ENCODE results near the gene ZNF536.

ZNF536 gene

DNA sequence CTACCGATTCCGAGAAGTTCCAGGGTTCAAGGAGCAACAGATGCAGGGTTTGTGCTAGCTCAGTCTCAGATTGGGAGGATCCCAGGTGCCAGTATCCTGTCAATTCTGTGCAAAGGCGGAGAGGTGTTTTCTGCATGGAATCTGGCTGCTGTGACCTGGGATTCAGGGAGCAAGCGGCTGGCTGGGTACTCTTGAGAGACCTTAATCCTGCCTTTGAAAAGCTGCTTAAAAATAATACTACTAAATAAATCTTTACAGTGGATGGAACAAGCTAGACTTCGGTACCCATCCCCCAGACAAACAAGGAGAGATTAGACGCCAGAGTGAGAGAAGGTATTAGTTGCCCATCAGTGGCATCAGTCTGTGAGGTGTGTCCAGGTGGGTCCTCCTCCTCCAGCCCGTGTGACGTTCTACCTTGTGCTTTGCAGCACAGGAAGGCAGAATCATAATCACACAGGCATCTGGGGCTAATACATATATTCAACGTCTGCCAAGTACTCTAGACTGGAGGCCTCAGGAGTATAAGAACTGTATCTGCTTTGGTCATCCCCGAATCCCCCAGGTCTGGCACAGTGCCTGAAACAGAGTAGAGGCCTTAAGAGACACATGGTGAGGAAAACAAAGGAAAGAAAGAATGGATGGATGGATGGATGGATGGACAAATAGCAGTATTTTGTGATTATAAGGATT is 230.6 kb downstream of the ZNF536 start:
- no peak overlapping the region for H3K4me3 ChIP-seq (ENCODE audit: low read depth, low read length)
- TF ChIP-seq, protein P1, sequence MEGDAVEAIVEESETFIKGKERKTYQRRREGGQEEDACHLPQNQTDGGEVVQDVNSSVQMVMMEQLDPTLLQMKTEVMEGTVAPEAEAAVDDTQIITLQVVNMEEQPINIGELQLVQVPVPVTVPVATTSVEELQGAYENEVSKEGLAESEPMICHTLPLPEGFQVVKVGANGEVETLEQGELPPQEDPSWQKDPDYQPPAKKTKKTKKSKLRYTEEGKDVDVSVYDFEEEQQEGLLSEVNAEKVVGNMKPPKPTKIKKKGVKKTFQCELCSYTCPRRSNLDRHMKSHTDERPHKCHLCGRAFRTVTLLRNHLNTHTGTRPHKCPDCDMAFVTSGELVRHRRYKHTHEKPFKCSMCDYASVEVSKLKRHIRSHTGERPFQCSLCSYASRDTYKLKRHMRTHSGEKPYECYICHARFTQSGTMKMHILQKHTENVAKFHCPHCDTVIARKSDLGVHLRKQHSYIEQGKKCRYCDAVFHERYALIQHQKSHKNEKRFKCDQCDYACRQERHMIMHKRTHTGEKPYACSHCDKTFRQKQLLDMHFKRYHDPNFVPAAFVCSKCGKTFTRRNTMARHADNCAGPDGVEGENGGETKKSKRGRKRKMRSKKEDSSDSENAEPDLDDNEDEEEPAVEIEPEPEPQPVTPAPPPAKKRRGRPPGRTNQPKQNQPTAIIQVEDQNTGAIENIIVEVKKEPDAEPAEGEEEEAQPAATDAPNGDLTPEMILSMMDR (conservative IDR thresholded peaks at IDR 0.05; ENCODE audit: low read depth, low read length), result no peak
- no peak for DNase-seq (ENCODE audit: low read depth)

DNA sequence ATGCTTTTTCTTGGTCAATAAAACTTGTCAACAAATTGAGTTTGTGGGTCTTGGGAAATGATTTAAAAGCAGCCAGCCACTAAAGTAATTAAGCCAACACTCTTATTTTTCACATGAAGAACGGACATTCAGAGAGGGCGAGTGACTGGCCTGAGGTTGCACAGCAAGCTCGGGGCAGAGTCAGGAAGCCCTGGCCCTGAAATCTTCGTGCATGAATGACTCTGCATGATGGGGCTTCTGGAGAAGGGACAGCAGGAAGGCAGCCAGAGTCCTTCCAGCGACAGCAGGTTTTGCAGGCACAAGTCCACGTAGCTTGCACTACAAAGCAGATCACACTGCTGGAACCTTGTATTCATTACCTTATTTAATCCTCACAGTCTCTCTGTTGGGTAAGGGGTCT is 232.5 kb downstream of the ZNF536 start:
- TF ChIP-seq, protein P1 (conservative IDR thresholded peaks at IDR 0.05; ENCODE audit: low read depth, low read length), result no peak
- no peak for DNase-seq (ENCODE audit: low read depth)
- H3K4me3 ChIP-seq (ENCODE audit: low read depth, low read length), result no peak overlapping the region

DNA sequence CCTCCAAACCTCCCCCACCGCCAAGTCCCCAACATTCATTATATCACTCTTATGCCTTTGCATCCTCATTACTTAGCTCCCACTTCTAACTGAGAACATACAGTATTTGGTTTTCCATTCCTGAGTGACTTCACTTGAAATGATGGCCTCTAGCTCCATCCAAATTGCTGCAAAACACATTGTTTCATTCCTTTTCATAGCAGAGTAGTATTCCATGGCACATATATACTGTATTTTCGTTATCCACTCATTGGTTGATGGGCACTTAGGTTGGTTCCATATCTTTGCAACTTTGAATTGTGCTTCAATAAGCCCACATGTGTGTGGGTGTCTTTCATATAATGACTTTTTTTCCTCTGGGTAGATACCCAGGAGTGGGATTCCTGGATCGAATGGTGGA is 233.1 kb downstream of the ZNF536 start:
- H3K4me3 ChIP-seq (ENCODE audit: low read depth, low read length), result no peak overlapping the region
- TF ChIP-seq, protein P1 (conservative IDR thresholded peaks at IDR 0.05; ENCODE audit: low read depth, low read length), result no peak
- no peak for DNase-seq (ENCODE audit: low read depth)

DNA sequence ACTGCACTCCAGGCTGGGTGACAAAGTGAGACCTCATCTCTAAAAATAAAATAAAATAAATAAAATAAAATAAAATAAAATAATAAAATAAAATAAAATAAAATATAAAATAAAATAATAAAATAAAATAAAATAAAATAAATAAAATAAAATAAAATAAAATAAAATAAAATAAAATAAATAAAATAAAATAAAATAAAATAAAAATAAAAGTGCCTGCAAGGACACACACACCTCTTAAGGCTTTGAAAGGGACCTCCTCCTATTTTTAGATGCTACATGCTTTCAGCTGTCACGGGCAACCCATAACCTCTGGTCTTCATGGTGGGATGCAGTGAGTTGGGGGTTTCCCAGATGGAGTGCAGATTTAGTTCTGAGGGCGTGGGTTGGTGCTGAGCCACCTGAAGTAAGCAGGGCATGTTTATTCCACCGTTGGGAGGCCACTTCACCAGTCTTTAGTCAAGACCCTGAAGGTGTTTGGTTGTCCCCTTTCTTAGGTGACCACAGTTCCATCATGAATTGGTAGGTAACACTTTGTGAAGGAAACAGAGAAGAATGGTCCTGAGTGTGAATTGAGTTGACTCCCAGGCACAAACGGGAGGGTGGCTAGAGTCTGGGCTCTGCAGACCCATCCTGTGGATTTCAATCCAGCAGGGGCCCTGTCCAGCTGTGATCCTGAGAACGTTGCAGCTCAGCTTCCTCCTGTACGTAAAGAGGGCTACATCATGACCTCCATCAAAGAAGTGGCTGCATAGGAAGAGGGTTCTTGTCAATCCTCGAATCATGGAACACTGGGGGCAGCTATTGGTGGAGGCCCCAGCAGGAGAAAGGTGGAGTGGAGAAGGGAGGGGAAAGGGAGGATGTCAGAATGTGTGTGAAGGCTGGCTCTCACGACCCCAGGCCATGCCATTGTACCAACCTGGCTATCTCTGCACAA is 234.2 kb downstream of the ZNF536 start:
- TF ChIP-seq, protein P1 (conservative IDR thresholded peaks at IDR 0.05; ENCODE audit: low read depth, low read length), result no peak
- no peak overlapping the region for H3K4me3 ChIP-seq (ENCODE audit: low read depth, low read length)
- DNase-seq (ENCODE audit: low read depth), result no peak
